Medulla oblongata (tissue), 1 donor: ENCODE results near the gene SPRED3.

Experiments
- DNase-seq: peaks from one replicate; pipeline ENCODE4 v3.0.0-alpha.2; 2015; ENCODE audit errors: extremely low spot score

Gene SPRED3

DNA sequence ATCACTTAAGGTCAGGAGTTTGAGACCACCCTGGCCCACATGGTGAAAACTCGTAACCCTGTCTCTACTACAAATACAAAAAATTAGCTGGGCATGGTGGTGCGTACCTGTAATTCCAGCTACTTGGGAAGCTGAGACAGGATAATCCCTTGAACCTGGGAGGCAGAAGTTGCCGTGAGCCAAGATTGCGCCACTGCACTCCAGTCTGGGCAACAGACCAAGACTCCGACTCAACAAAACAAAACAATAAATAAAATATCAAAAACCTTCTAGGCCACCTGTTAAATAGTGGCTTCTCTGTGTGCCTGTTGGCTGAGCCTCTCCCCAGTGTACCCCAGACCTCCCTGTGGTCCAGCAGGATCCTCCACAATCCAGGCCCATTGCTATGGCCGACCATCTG lies 17.4 kb upstream of the SPRED3 start:
- no peak for DNase-seq

DNA sequence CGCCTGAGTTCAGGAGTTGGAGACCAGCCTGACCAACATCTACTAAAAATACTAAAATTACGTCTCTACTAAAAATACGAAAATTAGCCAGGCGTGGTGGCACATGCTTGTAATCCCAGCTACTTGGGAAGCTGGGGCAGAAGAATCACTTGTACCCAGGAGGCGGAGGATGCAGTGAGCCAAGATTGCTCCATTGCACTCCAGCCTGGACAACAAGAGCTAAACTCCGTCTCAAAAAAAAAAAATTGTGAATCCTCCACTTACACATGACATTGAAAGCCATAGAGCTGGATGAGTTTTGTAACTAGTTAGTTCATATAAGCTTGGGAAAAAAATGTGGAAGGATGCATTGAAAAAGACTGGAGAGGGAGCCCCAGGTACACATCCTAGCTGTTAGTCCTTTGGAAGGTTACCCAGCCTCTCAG lies 14.6 kb upstream of the SPRED3 start:
- DNase-seq: no peak

DNA sequence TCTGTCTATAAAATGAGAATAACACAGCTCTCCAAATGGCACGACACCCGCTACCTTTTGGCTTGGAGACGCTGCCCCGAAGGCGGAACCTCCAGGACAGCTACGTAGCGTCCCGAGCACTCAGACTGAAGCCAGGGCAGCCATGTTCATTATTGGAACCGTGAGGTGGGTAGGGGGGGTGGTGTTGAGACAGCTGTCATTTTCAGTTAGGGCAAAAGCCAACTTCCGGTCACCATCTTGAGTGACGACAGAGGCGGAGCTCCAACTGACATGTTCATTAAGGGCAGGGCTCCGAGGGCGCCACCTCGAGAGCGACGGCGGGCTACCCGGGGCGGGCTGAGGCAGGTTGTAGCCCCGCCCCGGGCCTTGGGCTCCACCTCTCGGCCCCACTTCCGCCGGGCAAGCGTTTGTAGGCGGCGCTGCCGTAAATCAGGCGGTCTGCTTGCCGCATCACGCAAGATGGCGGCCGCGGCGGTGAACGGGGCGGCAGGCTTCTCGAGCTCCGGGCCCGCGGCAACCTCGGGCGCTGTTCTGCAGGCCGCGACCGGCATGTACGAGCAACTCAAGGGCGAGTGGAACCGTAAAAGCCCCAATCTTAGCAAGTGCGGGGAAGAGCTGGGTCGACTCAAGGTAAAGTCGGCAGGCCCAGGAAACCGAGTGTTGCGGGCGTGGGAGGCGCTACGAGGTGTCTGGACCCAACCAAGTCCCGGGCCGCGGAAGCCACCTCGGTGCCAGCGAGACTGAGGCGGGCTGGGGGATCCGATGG lies 14.0 kb upstream of the SPRED3 start, which contains the start of gene PSMD8:
Gene PSMD8 (plus strand): TSS at position 240 of the 766 bp plus-strand sequence. CDS start 31 bp downstream, at position 271.
- peak; percentile 100 for DNase-seq

DNA sequence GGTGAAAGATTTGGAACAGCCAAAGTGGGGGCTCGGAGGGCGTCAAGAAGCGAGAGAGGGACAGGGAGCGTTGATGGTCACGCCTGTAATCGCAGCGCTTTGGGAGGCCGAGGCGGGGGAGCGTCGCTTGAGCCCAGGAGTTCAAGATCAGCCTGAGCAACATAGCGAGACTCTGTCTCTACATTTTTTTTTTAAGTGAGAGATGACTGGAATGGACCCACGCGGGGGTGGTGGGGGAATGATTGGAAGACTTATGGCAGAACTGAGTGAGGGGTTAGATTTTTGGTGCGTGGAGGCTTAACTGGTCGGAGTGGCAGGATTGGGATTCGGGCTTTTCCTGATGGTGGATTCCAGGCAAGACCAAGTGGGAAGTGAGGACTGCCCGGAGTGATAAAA lies 13.4 kb upstream of the SPRED3 start:
- DNase-seq: peak; percentile 12

DNA sequence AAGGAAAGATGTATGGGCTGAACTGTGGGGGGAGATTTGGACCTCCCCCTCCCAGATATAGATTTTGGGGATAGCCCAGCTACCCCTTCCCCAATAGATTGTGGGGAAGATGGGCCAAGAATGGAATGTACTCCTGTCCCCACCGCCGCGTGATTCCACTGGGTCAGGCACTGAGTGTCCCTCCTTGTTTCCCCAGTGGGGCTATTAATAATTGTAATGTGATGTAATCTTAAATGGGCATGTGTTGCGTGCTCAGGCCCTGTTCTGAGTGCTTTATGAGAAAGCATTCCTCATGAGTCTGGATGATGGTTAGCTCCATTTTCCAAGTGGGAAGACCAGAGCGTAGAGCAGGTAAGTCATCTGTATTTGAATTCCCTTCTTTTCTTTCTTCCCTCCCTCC lies 12.7 kb upstream of the SPRED3 start:
- DNase-seq: no peak

DNA sequence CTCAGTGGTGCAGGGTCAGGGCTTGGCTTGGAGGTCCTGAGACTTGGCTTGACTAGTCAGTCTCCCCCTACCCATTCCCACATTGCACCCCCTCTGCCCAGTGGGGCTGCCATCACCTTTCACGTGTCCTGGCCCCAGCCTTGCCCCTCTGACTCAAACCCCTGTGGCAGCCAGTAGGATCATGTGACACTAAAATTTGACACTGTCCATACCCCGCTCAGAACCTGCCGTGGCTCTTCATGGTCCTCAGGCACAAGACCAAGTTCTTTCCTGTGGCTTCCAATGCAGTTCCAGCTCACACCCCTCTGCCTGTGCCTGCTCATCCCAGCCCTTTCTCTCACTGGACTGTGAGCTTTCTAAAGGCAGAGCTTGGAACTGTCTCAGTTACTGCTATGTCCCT lies 11.9 kb upstream of the SPRED3 start:
- no peak for DNase-seq

DNA sequence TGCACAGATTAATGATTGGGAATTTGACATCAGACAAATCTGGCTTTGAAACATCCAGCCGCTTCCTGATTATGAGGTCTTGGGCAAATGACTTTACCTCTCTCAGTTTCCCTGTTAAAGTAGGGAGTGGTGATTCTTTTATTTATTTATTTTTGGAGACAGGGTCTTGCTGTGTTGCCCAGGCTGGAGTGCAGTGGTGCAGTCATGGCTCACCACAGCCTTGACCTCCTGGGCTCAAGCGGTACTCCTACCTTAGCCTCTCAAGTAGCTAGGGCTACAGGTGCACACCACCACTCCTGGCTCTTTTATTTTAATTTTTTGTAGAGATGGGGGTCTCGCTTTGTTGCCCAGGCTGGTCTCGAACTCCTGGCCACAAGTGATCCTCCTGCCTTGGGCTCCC lies 11.4 kb upstream of the SPRED3 start:
- DNase-seq: no peak

DNA sequence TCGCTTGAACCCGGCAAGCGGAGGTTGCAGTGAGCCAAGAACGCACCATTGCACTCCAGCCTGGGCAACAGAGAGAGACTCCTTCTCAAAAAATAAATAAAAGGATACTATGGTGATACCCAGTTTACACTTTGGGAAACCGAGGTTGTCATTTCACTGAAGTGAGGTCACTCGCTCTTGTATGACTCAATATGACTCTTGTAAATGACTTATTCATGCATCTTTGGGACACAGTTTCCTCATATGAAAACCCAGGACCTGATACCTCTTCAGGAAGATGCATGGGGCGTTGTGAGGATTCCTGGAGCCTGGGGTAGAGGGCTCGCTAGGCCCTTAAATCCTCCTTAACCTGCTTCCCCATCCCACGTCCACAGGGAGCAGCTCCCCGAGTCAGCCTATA lies 9.6 kb upstream of the SPRED3 start:
- DNase-seq: no peak

DNA sequence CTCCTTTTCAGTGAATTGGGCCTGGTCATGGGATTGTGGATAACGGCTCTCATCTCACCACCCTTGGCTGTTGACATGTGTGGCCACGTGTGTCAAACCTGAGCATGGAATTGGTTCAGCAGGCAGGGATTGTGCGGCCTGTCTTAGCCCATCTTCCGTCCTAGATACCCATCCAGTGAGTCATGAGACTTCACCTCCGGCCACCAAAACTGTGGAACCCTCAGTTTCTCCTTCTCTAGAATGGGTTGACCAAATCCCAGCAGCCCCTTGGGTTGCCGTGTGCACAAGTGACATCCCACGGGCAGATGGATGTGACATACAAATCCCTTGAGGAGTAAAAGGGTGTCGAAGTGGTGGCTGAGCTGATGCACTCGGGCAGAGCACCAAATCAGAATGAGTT lies 7.4 kb upstream of the SPRED3 start:
- no peak for DNase-seq

DNA sequence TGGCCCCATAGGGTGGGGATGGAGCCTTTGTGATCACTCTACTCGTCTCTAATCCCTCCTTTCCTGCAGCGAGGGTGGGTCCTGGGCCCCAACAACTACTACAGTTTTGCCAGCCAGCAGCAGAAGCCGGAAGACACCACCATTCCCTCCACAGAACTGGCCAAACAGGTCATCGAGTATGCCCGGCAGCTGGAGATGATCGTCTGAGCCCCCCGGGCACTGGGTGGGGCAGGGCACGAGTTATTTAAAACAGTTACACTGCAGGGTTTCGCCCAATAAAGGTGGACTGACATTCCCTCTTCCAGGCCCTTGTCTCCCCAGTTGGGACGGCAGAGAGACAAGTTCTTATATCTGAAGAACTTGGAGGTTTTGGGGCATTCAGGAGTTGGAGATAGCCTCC lies 5.3 kb upstream of the SPRED3 start:
- no peak for DNase-seq

DNA sequence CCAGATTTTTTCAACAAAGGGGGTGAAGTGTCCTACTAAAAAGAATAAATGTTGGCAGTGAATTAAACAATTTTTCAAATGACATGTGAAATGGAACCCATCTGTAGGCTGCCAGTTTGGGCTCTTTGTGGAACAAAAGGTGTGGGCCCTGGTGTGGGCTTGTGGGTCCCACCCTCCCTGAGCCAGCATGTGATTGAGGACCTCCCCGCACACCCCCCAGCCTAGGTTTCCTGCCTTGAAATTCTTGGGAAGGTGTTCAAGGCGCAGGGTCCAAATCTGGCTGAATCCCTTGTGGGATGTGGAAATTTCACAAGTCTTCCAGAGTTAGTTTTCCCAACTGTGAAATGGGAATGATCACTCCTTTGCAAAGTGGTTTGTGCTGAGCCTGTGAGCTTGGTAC lies 4.8 kb upstream of the SPRED3 start:
- no peak for DNase-seq

DNA sequence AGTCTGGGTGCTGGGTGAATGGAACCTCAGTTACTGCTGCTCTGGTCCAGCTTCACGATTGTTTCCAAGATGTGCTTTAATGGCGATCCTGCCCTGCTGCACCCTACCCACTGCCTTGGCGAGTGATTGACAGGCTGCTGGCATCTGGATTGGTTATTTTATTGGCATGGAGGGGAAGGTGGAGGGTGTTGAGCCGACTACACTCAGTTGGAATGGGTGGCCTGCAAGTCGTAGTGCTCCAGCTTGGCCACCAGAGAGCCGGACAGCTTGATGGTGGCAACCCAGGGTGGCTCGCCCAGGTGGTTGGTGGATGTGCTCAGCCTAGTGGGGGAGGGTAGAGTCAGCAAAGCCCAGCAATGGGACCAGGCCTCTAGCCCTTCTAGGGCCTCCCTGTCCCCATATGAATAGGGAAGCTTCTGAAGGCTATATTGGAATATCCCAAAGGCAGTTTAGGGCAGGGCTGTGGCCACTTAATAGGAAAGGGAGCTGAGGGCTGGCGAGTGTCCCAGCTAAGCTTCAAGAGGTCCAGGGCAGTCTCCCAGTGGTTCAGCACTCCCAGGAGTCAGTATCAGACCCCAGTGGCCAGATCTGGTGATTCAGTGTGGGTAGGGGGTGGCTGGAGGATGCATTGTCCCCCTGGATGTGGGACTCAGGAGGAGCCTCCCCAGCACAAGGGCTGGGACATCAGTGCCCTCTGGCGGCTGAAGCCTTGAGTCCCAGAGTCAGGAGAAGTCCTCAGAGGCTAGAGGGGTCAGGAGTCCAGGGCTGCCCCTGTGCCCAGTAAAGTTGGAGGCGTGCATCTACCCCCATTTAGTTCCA lies 4.1 kb upstream of the SPRED3 start:
- no peak for DNase-seq

DNA sequence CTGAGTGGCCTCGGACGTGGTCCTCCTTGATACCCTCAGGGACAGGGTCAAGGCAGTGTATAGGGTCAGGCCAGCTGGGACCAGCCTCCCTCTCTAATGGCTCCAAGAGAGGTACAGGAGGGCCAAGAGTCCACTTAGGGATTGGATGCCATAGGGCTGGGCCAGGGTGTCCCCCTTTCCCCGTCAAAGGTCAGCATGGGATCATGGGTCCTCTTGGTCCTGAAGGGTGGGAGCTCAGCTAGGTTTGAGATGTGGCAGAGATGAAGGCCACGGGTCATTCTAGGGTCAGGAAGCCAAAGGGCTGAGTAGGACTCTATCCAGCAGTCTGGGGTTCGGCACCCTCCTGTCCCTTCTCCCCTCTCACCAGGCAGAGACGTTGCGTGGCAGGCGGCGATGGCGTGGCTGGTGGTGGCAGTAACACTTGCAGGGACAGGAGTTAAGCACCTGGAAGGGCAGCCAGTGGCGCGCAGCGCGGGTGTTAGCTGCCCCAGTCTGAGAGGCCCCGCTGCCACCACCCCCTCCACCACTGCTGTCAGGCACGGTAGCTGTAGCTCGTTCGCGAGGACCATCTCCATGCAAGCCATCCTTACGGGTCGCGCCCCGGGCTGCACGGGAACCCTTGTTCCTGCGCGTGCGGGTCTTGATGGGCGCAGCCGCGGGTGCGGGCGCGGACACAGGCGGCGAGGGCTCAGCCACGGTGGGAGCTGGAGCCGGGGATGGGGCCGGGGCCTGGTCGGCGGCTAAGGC lies 3.3 kb upstream of the SPRED3 start:
- DNase-seq: no peak

DNA sequence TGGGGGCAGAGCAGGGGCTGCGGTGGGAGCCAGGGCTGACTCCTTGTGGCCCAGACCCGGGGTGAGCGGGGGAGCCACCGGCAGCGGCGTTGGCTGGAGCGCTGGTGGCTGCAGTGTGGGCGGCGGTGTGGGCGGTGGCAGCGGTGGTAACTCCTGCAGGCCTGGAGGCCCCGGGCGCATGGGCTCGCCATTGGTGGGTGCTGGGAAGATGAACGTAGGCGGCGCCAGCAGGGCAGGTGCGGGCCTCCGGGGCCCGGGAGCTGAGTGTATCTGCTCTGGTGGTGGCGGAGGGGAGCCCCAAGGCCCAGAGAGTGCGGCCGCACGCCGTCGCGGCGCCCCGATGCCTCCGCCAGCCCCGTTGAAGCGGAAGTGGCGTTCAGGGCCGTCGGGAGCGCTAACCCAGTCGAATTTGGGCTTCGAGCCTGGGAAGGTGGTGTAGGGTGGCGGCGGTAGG lies 2.7 kb upstream of the SPRED3 start:
- DNase-seq: no peak

DNA sequence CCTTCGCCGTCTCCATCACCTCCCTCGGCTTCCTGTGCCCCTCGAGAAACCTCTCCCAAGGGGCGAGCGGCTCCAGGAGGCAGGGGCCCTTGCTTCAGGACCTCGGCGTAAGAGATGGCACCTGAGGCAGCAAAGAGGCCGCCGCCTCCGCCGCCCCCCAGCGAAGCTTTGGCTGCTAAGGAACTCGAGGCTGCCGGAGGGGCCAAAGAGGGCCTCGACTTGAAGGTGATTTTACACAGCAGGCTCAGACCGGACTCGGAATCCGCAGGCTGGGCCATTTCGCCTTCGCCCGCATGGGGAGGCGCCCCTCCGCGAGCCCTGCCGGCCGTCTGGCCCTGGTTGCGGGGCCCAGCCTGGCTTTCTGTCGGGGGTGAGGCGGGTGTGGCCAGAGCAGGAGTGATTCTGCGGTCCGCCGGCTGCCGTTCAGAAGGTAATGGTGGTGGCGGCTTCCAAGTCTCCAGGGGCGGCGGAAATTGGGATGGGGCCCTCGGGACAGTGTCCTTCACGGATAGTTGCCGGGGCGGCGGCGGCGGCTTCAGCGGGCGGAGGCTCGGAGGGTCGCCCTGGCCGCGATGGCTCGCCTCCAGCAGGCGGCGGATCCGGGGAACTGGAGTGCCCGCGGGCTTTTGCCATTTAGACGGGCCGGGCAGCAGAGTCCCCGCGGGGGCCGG lies 2.1 kb upstream of the SPRED3 start:
- DNase-seq: no peak

DNA sequence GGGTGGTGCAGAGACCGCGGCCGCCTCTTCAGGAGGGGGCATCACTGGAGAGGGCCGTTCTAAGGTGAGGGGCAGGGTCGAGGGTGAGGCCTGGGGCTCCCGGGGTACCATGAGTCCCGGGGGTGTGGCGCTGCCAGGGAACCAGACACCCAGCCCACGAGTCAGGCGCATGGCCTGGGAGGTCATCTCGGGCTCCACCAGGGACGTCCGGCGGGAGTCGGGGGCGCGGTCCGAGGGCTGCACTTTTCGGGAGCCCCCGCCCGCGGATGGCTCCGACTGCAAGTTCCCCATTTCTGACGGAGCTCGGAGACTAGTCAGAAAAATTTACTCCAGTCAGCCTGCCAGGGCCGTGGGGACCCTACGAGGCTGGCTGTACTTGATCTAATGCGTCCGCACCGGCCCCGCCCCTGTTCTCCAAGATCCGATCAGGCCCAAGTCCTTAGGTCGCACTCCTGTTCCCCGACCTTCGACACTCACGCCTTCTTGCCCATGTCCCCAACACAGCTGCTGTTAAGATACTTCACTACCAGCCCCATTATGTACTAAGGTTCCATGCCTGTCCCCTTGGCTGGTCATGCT lies 1.4 kb upstream of the SPRED3 start:
- DNase-seq: no peak

DNA sequence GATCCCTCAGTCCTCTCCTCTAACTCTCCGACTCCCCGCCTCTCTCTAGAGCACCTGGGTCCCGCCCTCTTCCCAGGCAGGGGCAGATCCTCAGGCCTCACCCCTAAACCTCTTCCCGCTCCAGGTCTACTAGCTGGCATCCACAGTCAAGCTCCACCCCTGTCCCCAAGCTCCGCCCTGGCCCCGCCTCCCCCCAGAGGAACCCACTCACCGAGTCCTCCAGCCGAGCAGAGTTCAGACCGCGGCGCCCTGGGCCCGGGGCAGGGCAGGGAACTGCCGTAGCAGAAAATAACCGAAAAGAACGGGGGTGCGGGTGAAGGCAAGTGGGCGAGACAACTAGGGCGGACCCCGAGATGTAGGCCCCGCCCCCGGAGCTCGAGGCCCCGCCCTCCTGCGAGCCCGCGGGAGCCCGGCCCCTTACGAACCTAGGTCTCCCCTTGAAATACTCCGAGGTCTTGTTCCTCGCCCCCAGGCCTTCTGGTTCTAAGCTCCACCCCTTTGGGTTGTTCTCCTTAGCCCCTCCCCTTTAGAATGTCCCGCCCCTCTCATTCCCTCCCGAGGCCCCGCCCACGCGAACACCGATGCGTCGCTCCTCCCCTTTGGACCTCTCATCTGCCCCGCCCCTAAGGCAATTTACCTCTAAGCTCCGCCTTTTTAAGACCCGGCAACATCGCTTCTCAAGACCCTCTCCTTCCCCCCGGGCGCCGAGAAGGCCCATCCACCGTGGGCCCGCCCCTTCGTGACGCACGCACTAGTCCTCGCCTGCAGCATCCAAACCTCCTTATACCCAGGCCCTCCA lies 748 bp upstream of the SPRED3 start, which contains the start of gene GGN:
Gene GGN (minus strand): TSS at position 485 of the 799 bp plus-strand sequence. CDS start 773 bp downstream, outside the sequence.
- peak; percentile 69 for DNase-seq

DNA sequence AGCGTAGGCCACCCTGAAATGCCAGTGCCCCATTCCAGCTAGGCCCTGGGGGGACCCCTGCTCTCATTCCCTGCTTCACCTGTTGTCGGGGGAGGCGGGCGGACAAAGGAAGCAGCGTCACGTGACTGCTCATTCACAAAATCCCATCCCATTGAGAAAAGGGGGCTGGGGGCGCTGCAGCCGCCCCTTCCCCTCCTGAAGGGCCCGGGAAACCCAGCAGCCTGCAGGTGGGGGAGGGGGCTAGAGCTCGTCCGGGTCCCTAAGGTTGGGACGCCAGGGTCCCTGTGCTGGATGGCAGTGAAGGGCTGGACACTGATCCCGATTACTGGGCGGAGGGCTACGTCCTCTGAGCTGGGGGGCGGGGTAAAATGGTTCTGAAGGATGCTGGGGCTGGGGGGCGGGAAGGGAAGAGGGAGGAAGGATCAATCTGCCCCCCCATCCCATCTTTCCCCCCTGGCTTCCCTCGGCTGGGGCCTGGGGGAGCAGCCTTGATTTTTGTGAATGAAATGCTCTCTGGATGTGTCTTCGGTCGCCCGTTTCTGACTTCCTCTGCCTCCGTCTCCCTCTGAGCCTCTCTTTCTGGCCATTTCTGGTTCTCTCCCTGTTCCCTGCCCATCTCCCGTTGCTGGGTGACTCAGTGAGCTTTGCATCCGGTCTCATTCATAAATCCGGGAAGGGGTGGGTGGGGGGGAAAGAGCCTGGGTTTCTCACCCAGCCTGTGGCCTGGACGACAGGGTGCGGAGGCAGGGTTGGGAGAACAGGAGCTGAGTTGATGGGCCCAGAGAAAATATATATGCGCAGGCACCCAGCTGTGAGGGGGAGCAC lies 816 bp downstream of the SPRED3 start:
- DNase-seq: peak; percentile 12
